ENCODE results near the gene HERC3.

HERC3 gene

GRCh38 chr4:88600176-88600838, 8.0 kb downstream of the HERC3 start:
- H3K4me3 ChIP-seq (ENCODE audit: low read depth, low read length), result no peak overlapping the region
- H3K23ac ChIP-seq (ENCODE audit: low read length), result no peak overlapping the region
- H4K91ac ChIP-seq (ENCODE audit: low read depth, low read length), result no peak overlapping the region
- no peaks in the 10 kb centered on the region for H3K79me2 ChIP-seq (ENCODE audit: control insufficient read depth, insufficient read depth, low read length, poor library complexity)
- H4K12ac ChIP-seq (ENCODE audit: low read depth, low read length), result no peak overlapping the region
- no peak overlapping the region for H3K9ac ChIP-seq (ENCODE audit: low read length)
- H3K18ac ChIP-seq (ENCODE audit: low read length), result no peak overlapping the region
- no peak overlapping the region for H2BK12ac ChIP-seq (ENCODE audit: low read length)
- no peaks in the 10 kb centered on the region for H3K27me3 ChIP-seq (ENCODE audit: insufficient read depth, low read length)
- H3K14ac ChIP-seq (ENCODE audit: low read length), result no peak overlapping the region
- no peak overlapping the region for H3K4me2 ChIP-seq (ENCODE audit: low read length)
- H3K79me1 ChIP-seq (ENCODE audit: low read length), result no peaks in the 10 kb centered on the region
- H2AFZ ChIP-seq (ENCODE audit: insufficient read depth, low read length, poor library complexity), result no peak overlapping the region
- no peak overlapping the region for H3K4ac ChIP-seq (ENCODE audit: low read depth, low read length)
- no peak overlapping the region for H4K8ac ChIP-seq (ENCODE audit: low read depth, low read length)
- no peaks in the 10 kb centered on the region for H3K4me1 ChIP-seq (ENCODE audit: control insufficient read depth in 1 of 2, insufficient read depth in 2 of 2, low read length in 2 of 2)
- H3K27ac ChIP-seq (ENCODE audit: low read depth, low read length), result no peak overlapping the region
- no peak overlapping the region for H2BK120ac ChIP-seq (ENCODE audit: insufficient read depth, low read length, poor library complexity)
- no CpG with 5 or more reads among the region's 2 CpGs for WGBS (ENCODE audit: extremely low coverage, insufficient coverage, insufficient read length)
- peak; percentile 36 to 72 for DNase-seq
- H2AK5ac ChIP-seq (ENCODE audit: low read length), result no peak overlapping the region
- H3K9me3 ChIP-seq (ENCODE audit: insufficient read depth, low read depth, low read length), result no peaks in the 10 kb centered on the region
- no peaks in the 10 kb centered on the region for H3K36me3 ChIP-seq (ENCODE audit: control insufficient read depth in 1 of 2, insufficient read depth in 2 of 2, low read length in 2 of 2)
- no peak overlapping the region for H2BK5ac ChIP-seq (ENCODE audit: low read depth, low read length, poor library complexity)

GRCh38 chr4:88604978-88605678, 12.8 kb downstream of the HERC3 start:
- Histone ChIP-seq H2BK12ac (ENCODE audit: low read length) (no peak overlapping the region), H3K79me1 (ENCODE audit: low read length) (no peaks in the 10 kb centered on the region), H3K4me1 (ENCODE audit: control insufficient read depth in 1 of 2, insufficient read depth in 2 of 2, low read length in 2 of 2) (no peaks in the 10 kb centered on the region), H3K14ac (ENCODE audit: low read length) (no peak overlapping the region), H3K9ac (ENCODE audit: low read length) (no peak overlapping the region), H3K4ac (ENCODE audit: low read depth, low read length) (no peak overlapping the region), H3K27me3 (ENCODE audit: insufficient read depth, low read length) (no peaks in the 10 kb centered on the region), H4K91ac (ENCODE audit: low read depth, low read length) (no peak overlapping the region), H3K4me2 (ENCODE audit: low read length) (no peak overlapping the region), H2BK120ac (ENCODE audit: insufficient read depth, low read length, poor library complexity) (no peak overlapping the region), H3K9me3 (ENCODE audit: insufficient read depth, low read depth, low read length) (no peaks in the 10 kb centered on the region), H4K12ac (ENCODE audit: low read depth, low read length) (no peak overlapping the region), H3K36me3 (ENCODE audit: control insufficient read depth in 1 of 2, insufficient read depth in 2 of 2, low read length in 2 of 2) (no peaks in the 10 kb centered on the region), H3K27ac (ENCODE audit: low read depth, low read length) (no peak overlapping the region), H3K18ac (ENCODE audit: low read length) (no peak overlapping the region), H3K4me3 (ENCODE audit: low read depth, low read length) (no peak overlapping the region), H3K79me2 (ENCODE audit: control insufficient read depth, insufficient read depth, low read length, poor library complexity) (no peaks in the 10 kb centered on the region), H3K23ac (ENCODE audit: low read length) (no peak overlapping the region), H4K8ac (ENCODE audit: low read depth, low read length) (no peak overlapping the region), H2AFZ (ENCODE audit: insufficient read depth, low read length, poor library complexity) (no peak overlapping the region), H2AK5ac (ENCODE audit: low read length) (no peak overlapping the region), H2BK5ac (ENCODE audit: low read depth, low read length, poor library complexity) (no peak overlapping the region)
- no CpG with 5 or more reads among the region's 1 CpG for WGBS (ENCODE audit: extremely low coverage, insufficient coverage, insufficient read length)
- no peak for DNase-seq

GRCh38 chr4:88605736-88606135, 13.5 kb downstream of the HERC3 start:
- H3K4me3 ChIP-seq (ENCODE audit: low read depth, low read length), result no peak overlapping the region
- no peak overlapping the region for H2BK12ac ChIP-seq (ENCODE audit: low read length)
- no peak overlapping the region for H3K4me2 ChIP-seq (ENCODE audit: low read length)
- no peak overlapping the region for H3K23ac ChIP-seq (ENCODE audit: low read length)
- no peak overlapping the region for H4K91ac ChIP-seq (ENCODE audit: low read depth, low read length)
- H2AK5ac ChIP-seq (ENCODE audit: low read length), result no peak overlapping the region
- no peaks in the 10 kb centered on the region for H3K36me3 ChIP-seq (ENCODE audit: control insufficient read depth in 1 of 2, insufficient read depth in 2 of 2, low read length in 2 of 2)
- no peak overlapping the region for H3K4ac ChIP-seq (ENCODE audit: low read depth, low read length)
- no peak overlapping the region for H3K14ac ChIP-seq (ENCODE audit: low read length)
- no peaks in the 10 kb centered on the region for H3K79me2 ChIP-seq (ENCODE audit: control insufficient read depth, insufficient read depth, low read length, poor library complexity)
- no peak overlapping the region for H2BK5ac ChIP-seq (ENCODE audit: low read depth, low read length, poor library complexity)
- H3K79me1 ChIP-seq (ENCODE audit: low read length), result no peaks in the 10 kb centered on the region
- no peaks in the 10 kb centered on the region for H3K9me3 ChIP-seq (ENCODE audit: insufficient read depth, low read depth, low read length)
- no peak overlapping the region for H3K27ac ChIP-seq (ENCODE audit: low read depth, low read length)
- H2BK120ac ChIP-seq (ENCODE audit: insufficient read depth, low read length, poor library complexity), result no peak overlapping the region
- H3K27me3 ChIP-seq (ENCODE audit: insufficient read depth, low read length), result no peaks in the 10 kb centered on the region
- H4K8ac ChIP-seq (ENCODE audit: low read depth, low read length), result no peak overlapping the region
- H4K12ac ChIP-seq (ENCODE audit: low read depth, low read length), result no peak overlapping the region
- H3K18ac ChIP-seq (ENCODE audit: low read length), result no peak overlapping the region
- no peak overlapping the region for H3K9ac ChIP-seq (ENCODE audit: low read length)
- H3K4me1 ChIP-seq (ENCODE audit: control insufficient read depth in 1 of 2, insufficient read depth in 2 of 2, low read length in 2 of 2), result peaks cover 2 to 3% of the 10 kb centered on the region in 2 experiments
- no peak for DNase-seq
- no peak overlapping the region for H2AFZ ChIP-seq (ENCODE audit: insufficient read depth, low read length, poor library complexity)

- Histone ChIP-seq H2AK5ac (ENCODE audit: low read length) (no peak overlapping the region), H3K18ac (ENCODE audit: low read length) (no peak overlapping the region), H3K36me3 (ENCODE audit: control insufficient read depth in 1 of 2, insufficient read depth in 2 of 2, low read length in 2 of 2) (no peaks in the 10 kb centered on the region), H3K4me1 (ENCODE audit: control insufficient read depth in 1 of 2, insufficient read depth in 2 of 2, low read length in 2 of 2) (peaks cover 2 to 4% of the 10 kb centered on the region in 2 experiments), H3K23ac (ENCODE audit: low read length) (no peak overlapping the region), H2BK5ac (ENCODE audit: low read depth, low read length, poor library complexity) (no peak overlapping the region), H3K79me1 (ENCODE audit: low read length) (no peaks in the 10 kb centered on the region), H3K4me3 (ENCODE audit: low read depth, low read length) (no peak overlapping the region), H3K4ac (ENCODE audit: low read depth, low read length) (no peak overlapping the region), H2AFZ (ENCODE audit: insufficient read depth, low read length, poor library complexity) (no peak overlapping the region), H3K9ac (ENCODE audit: low read length) (no peak overlapping the region), H3K27ac (ENCODE audit: low read depth, low read length) (no peak overlapping the region), H2BK120ac (ENCODE audit: insufficient read depth, low read length, poor library complexity) (no peak overlapping the region), H3K27me3 (ENCODE audit: insufficient read depth, low read length) (no peaks in the 10 kb centered on the region), H3K9me3 (ENCODE audit: insufficient read depth, low read depth, low read length) (no peaks in the 10 kb centered on the region), H3K79me2 (ENCODE audit: control insufficient read depth, insufficient read depth, low read length, poor library complexity) (no peaks in the 10 kb centered on the region), H3K14ac (ENCODE audit: low read length) (no peak overlapping the region), H2BK12ac (ENCODE audit: low read length) (no peak overlapping the region), H4K8ac (ENCODE audit: low read depth, low read length) (no peak overlapping the region), H4K91ac (ENCODE audit: low read depth, low read length) (no peak overlapping the region), H4K12ac (ENCODE audit: low read depth, low read length) (no peak overlapping the region), H3K4me2 (ENCODE audit: low read length) (no peak overlapping the region)
- no peak for DNase-seq
- WGBS (ENCODE audit: extremely low coverage, insufficient coverage, insufficient read length), result no CpG with 5 or more reads among the region's 1 CpG
Measured at GRCh38 chr4:88606832-88607231, 14.6 kb downstream of the HERC3 start.

Measured in trophoblast cell (in vitro differentiated cells and primary cell).